CD14-positive monocyte (primary cell): ENCODE data around the gene PTOV1. TPM values are rescaled to one million over a fixed set of nuclear protein-coding genes. Genes with fewer than 3 reads are reported as not detected.

Source experiments
- DNase-seq, 3 donors: peaks; one replicate each; pipeline ENCODE4 v3.0.0-alpha.2; 2011 to 2022
- H2AFZ ChIP-seq: 2 replicates; pipeline ENCODE4 v1.6.0; 2012; ENCODE audit warnings: mild to moderate bottlenecking, low read depth, low read length, inconsistent platforms; ENCODE audit not compliant: insufficient read depth, poor library complexity, severe bottlenecking
- H3K27ac ChIP-seq, 2 donors: 1 replicate in 1 of 2; 2 replicates in 1 of 2; pipeline ENCODE4 v1.5.1; 2012 to 2013; ENCODE audit warnings: low read length in 2 of 2, control low read depth in 1 of 2, inconsistent platforms in 1 of 2, low read depth in 1 of 2, mild to moderate bottlenecking in 1 of 2
- H3K27me3 ChIP-seq, 2 donors: one replicate each; pipeline versions ENCODE4 v1.6.0 to v1.6.1; 2011 to 2013; ENCODE audit warnings: low read length in 2 of 2; ENCODE audit not compliant: control insufficient read depth in 2 of 2, insufficient read depth in 2 of 2
- H3K36me3 ChIP-seq, 2 donors: replicated peaks in 1 of 2; 1 replicate in 1 of 2; 2 replicates in 1 of 2; pipeline versions ENCODE4 v1.5.1 to v1.6.1; 2012 to 2013; ENCODE audit warnings: low read length in 2 of 2, control low read depth in 1 of 2, inconsistent platforms in 1 of 2, mild to moderate bottlenecking in 1 of 2; ENCODE audit not compliant: insufficient read depth in 2 of 2, control insufficient read depth in 1 of 2
- H3K4me1 ChIP-seq, 2 donors: 1 replicate in 1 of 2; 2 replicates in 1 of 2; pipeline versions ENCODE4 v1.5.1 to v1.6.1; 2012 to 2013; ENCODE audit warnings: low read length in 2 of 2, control low read depth in 1 of 2, inconsistent platforms in 1 of 2, mild to moderate bottlenecking in 1 of 2, moderate library complexity in 1 of 2; ENCODE audit not compliant: insufficient read depth in 2 of 2, control insufficient read depth in 1 of 2
- H3K4me2 ChIP-seq: replicated peaks from 2 replicates; pipeline ENCODE3; 2012; ENCODE audit warnings: low read length, moderate library complexity, mild to moderate bottlenecking; ENCODE audit not compliant: poor library complexity, severe bottlenecking; ENCODE audit errors: extremely low read depth
- H3K4me3 ChIP-seq, 3 experiments: fragments of 200-600 bp in 1 of 3; sonication (generic) in 1 of 3; replicated peaks in 1 of 3; 1 replicate in 2 of 3; 2 replicates in 1 of 3; pipeline ENCODE4 v1.5.1; 2011 to 2013; ENCODE audit warnings: low read length in 3 of 3, mild to moderate bottlenecking in 3 of 3, control low read depth in 2 of 3, low read depth in 2 of 3, inconsistent platforms in 1 of 3, moderate library complexity in 1 of 3
- H3K79me2 ChIP-seq: 2 replicates; pipeline ENCODE4 v1.6.0; 2012; ENCODE audit warnings: mild to moderate bottlenecking, control low read depth, inconsistent platforms, low read length, moderate library complexity; ENCODE audit not compliant: insufficient read depth
- H3K9ac ChIP-seq: 2 replicates; pipeline ENCODE4 v1.6.0; 2017; ENCODE audit warnings: low read length, mild to moderate bottlenecking; ENCODE audit not compliant: insufficient read depth, poor library complexity, severe bottlenecking
- H3K9me3 ChIP-seq, 2 donors: replicated peaks in 1 of 2; 1 replicate in 1 of 2; 2 replicates in 1 of 2; pipeline versions ENCODE4 v1.5.1 to v1.6.1; 2012 to 2013; ENCODE audit warnings: low read length in 2 of 2, control low read depth in 1 of 2; ENCODE audit not compliant: control insufficient read depth in 1 of 2, insufficient read depth in 1 of 2
- H4K20me1 ChIP-seq: 2 replicates; pipeline ENCODE4 v1.6.0; 2012; ENCODE audit warnings: mild to moderate bottlenecking, low read length, control low read depth, moderate library complexity; ENCODE audit not compliant: insufficient read depth
- H3K27ac Mint-ChIP-seq, 7 donors: one replicate each; pipeline ENCODE4 v1.8.0; 2020; ENCODE audit warnings: mild to moderate bottlenecking in 7 of 7, mixed read lengths in 7 of 7, moderate library complexity in 6 of 7, inconsistent platforms in 2 of 7
- H3K27me3 Mint-ChIP-seq, 3 donors: one replicate each; pipeline ENCODE4 v1.8.0; 2021 to 2022; ENCODE audit warnings: low read depth in 3 of 3, mild to moderate bottlenecking in 3 of 3, mixed read lengths in 3 of 3, moderate library complexity in 3 of 3, inconsistent platforms in 1 of 3
- H3K36me3 Mint-ChIP-seq, 2 donors: one replicate each; pipeline ENCODE4 v1.8.0; 2020; ENCODE audit warnings: mixed read lengths in 2 of 2, inconsistent platforms in 1 of 2, mild to moderate bottlenecking in 1 of 2
- H3K4me1 Mint-ChIP-seq: one replicate; pipeline ENCODE4 v1.8.0; 2020; ENCODE audit warnings: mild to moderate bottlenecking, mixed read lengths
- H3K4me3 Mint-ChIP-seq, 2 donors: one replicate each; pipeline ENCODE4 v1.8.0; 2020; ENCODE audit warnings: mild to moderate bottlenecking in 2 of 2, mixed read lengths in 2 of 2, moderate library complexity in 1 of 2
- H3K9me3 Mint-ChIP-seq, 7 donors: one replicate each; pipeline ENCODE4 v1.8.0; 2020 to 2022; ENCODE audit warnings: mixed read lengths in 7 of 7, mild to moderate bottlenecking in 6 of 7, moderate library complexity in 6 of 7, inconsistent platforms in 2 of 7
- WGBS: methylation state at CpG from one replicate; pipeline ENCODE4 v1.1.5; 2013; ENCODE audit warnings: missing lambda C conversion rate; ENCODE audit not compliant: insufficient coverage; 5-methylcytosine and 5-hydroxymethylcytosine counted together
- intact Hi-C, 2 donors: fragments of 100-400 bp; cut with micrococcal nuclease; formaldehyde crosslinking; loops; one replicate each; pipeline versions ENCODE4 v1.15.0 to v1.15.1; 2023
- polyA plus RNA-seq, 3 donors: library from polyadenylated mRNA; depleted of rRNA in 1 of 3; unstranded in 2 of 3; stranded (reverse) in 1 of 3; fragments of 300-500 nt in 2 of 3; fragments of >200 nt in 1 of 3; fragmentation: Illumina TruSeq in 2 of 3; gene quantifications; 1 replicate in 2 of 3; 2 replicates in 1 of 3; pipeline ENCODE4 v1.2.3, GENCODE V29; 2012 to 2021
- TF ChIP-seq, protein P1 (sequence below): fragments of 200-600 bp; IDR thresholded peaks from one replicate; pipeline ENCODE4 v1.8.0; 2022; ENCODE audit warnings: antibody characterized with exemption, mild to moderate bottlenecking

The PTOV1 gene
- polyA plus RNA-seq, 3 donors: 18.3 to 67.9 (median 31.2) TPM

DNA sequence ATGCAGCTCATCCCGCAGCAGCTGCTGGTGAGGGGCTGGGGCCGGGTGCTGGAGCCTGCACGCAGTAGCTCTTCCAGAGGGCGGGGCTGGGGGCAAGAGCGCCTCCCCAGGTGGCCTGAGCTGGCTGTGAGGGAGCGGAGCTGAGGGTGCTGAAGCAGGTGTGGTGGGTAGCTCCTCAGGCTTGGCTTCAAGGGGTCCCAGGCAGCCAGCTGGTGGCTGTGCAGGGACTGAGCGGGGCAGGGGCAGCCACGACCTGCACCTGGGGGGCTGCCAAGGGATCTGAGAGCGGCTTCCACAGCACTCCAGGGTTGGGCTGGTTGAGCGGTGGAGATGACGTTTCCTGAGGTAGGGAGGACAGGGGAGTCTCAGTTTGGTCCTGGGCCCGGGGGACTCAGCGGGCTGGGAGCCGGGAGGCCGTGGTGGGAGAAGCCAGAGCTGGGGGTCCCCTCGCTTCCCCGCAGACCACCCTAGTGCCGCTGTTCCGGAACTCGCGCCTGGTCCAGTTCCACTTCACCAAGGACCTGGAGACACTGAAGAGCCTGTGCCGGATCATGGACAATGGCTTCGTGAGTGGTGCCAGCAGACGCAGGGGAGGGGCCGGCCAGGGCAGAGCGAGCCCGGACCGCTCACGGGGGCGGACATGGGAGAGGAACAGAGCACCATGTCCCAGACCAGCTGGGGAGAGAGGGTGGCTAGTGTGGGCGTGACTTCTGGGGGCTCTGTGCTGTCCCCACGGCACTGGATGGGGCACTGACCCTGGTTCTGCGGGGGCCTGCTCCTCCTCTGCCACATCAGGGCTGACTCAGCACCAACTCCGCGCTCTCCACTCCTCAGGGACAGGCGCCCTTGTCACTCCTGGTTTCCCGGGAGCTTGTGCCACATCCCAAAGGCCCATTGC, 7.4 kb downstream of the PTOV1 start:
- Mint-ChIP-seq H3K27me3 (peaks cover 2 to 4% (median 2%) of the 10 kb centered on the region in 3 donors), H3K9me3 (no peaks in the 10 kb centered on the region), H3K27ac (no peak overlapping the region), H3K4me3 (no peak overlapping the region), H3K36me3 (peaks cover 31 to 64% of the 10 kb centered on the region in 2 donors), H3K4me1 (peaks cover 9% of the 10 kb centered on the region)
- Histone ChIP-seq H3K9ac (no peak overlapping the region), H3K4me3 (no peak overlapping the region), H3K9me3 (no peaks in the 10 kb centered on the region), H3K36me3 (peaks cover 45 to 60% of the 10 kb centered on the region in 2 donors), H3K27me3 (no peaks in the 10 kb centered on the region), H4K20me1 (peaks cover 79% of the 10 kb centered on the region), H3K4me2 (no peak overlapping the region), H2AFZ (no peak overlapping the region), H3K4me1 (no peaks in the 10 kb centered on the region), H3K79me2 (peaks cover 11% of the 10 kb centered on the region), H3K27ac (no peak overlapping the region)
- 95% methylated on average over 37 of the region's 37 CpGs for WGBS
- TF ChIP-seq, protein P1, sequence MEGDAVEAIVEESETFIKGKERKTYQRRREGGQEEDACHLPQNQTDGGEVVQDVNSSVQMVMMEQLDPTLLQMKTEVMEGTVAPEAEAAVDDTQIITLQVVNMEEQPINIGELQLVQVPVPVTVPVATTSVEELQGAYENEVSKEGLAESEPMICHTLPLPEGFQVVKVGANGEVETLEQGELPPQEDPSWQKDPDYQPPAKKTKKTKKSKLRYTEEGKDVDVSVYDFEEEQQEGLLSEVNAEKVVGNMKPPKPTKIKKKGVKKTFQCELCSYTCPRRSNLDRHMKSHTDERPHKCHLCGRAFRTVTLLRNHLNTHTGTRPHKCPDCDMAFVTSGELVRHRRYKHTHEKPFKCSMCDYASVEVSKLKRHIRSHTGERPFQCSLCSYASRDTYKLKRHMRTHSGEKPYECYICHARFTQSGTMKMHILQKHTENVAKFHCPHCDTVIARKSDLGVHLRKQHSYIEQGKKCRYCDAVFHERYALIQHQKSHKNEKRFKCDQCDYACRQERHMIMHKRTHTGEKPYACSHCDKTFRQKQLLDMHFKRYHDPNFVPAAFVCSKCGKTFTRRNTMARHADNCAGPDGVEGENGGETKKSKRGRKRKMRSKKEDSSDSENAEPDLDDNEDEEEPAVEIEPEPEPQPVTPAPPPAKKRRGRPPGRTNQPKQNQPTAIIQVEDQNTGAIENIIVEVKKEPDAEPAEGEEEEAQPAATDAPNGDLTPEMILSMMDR: no peak
- no peak for DNase-seq
- intact Hi-C loops: no loop called here

DNA sequence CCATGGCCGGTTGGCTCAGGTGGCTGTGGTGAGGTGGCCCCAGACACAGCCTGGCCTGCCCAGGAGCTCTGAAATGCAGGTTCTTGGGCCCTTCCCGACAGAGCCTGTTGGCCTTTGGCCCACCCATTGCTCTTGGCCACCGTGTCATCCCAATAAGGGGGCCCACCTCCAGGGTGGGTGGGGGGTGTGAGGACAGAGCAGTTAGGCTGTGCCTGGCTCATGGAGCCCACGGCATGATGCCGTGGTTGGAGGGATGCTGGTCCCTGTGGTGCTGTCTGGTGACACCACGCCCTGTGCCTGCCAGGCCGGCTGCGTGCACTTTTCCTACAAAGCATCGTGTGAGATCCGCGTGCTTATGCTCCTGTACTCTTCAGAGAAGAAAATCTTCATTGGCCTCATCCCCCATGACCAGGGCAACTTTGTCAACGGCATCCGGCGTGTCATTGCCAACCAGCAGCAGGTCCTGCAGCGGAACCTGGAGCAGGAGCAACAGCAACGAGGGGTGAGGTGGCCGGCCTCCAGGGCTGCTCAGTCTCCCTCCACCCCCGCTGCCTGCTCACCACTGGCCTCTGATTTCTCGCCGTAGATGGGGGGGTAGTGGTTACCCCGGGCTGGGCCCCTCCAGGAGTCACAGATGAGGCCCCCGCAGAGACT, 8.8 kb downstream of the PTOV1 start:
- H3K9ac ChIP-seq: no peak overlapping the region
- Mint-ChIP-seq H3K9me3 (no peaks in the 10 kb centered on the region), H3K27ac (no peak overlapping the region), H3K27me3 (peaks cover 0 to 2% (median 1%) of the 10 kb centered on the region in 3 donors), H3K4me1 (peaks cover 7% of the 10 kb centered on the region), H3K36me3 (peaks cover 43 to 79% of the 10 kb centered on the region in 2 donors), H3K4me3 (no peak overlapping the region)
- H3K4me3 ChIP-seq: no peak overlapping the region
- H3K79me2 ChIP-seq: peaks cover 19% of the 10 kb centered on the region
- TF ChIP-seq, protein P1: no peak
- intact Hi-C loops: no loop called here
- H3K9me3 ChIP-seq: no peaks in the 10 kb centered on the region
- peaks cover 54 to 75% of the 10 kb centered on the region in 2 donors for H3K36me3 ChIP-seq
- no peak overlapping the region for H2AFZ ChIP-seq
- H3K27me3 ChIP-seq: no peaks in the 10 kb centered on the region
- H4K20me1 ChIP-seq: peaks cover 80% of the 10 kb centered on the region
- H3K27ac ChIP-seq: no peak overlapping the region
- 88% methylated on average over 18 of the region's 22 CpGs for WGBS
- DNase-seq: no peak
- no peak overlapping the region for H3K4me2 ChIP-seq
- H3K4me1 ChIP-seq: peaks cover under 1 to 2% of the 10 kb centered on the region in 2 donors
